HG02642 (cell line): ENCODE measurements around the gene KCNQ2.

Experiments
- ATAC-seq: cut with Tn5 transposase; IDR thresholded peaks from one replicate; pipeline ENCODE4 v1.9.1; 2021; ENCODE audit warnings: mild to moderate bottlenecking; ENCODE audit not compliant: unreplicated experiment, poor library complexity

KCNQ2 gene

GRCh38 chr20:63502671-63503172 is 30.3 kb upstream of the KCNQ2 start:
- no peak for ATAC-seq

DNA sequence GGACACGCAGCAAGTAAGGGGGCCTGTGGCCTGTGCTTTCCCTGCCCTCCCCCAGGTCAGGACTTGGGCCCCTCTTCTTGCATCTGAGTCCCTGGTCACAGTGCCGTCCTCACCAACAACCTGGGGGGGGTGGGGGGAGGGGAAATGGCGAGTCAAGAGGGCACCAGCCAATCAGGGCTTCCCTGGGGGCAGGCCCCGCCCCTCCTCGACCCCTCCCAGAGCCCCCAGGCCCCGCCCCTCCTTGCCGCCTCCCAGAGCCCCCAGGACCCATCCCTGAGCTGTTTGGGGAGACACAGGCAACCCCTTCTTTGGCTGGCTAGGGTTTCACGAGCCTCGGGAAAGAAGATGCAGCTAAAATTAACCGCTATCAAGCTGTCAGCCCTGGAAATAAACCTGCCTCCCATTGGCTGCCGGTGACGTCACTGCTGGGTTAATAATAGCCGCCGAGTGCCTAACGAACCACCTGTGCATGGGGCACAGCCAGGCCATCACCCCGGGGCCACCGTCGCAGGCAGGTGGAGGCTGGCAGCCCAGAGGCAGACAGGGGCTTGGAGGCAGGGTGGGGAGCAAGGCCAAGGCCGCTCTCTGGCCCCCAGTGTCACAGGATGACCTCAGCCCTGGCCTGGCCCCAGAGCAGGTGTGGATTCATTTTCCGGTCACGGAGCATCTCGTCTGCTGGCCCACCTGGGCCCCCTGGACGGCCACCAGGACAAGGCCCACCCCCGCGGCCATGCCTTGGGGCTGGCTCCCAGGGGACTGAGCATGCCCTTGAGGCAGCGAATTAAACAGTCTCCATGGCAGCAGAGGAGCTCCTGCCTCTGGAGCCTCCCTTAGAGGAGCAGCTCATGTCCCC is 29.6 kb upstream of the KCNQ2 start:
- ATAC-seq, result no peak

- no peak for ATAC-seq
Observed at GRCh38 chr20:63500902-63501817, 28.7 kb upstream of the KCNQ2 start.

DNA sequence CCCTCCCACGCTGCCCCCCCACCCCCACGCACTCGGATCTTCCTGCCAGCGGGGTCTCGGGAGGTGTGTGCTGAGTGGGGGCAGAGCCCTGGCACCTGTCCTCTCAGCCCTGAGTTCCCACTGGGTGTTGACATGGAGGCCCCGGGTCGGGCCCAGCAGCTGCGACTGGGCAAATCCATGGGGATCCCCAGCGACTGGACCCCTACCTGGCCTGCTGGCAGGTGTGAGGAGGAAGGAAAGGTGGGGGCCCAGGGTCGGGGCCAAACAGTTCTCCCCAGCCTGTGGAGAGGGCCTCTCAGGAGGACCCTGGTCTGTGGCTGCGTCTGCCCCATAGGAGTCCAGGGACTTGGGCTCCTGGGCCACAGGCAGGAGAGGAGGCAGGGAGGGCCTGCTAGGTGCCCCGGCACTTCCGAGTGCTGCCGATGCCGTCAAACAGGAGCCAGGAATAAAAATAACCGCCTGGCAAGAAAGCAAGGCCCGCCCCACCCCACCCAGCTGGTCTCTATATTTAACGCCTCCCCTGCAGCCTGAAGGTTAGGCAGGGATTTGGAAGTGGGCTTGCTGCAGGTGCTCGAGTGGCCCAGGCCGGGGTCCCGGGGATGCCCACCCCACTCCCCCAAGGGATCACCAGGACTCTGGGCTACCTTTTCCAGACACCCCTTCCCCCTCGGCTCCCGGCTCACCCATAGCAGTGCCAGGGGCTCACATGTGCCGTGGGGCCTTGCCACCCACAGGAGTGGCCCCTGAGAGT is 27.9 kb upstream of the KCNQ2 start:
- ATAC-seq, result no peak

DNA sequence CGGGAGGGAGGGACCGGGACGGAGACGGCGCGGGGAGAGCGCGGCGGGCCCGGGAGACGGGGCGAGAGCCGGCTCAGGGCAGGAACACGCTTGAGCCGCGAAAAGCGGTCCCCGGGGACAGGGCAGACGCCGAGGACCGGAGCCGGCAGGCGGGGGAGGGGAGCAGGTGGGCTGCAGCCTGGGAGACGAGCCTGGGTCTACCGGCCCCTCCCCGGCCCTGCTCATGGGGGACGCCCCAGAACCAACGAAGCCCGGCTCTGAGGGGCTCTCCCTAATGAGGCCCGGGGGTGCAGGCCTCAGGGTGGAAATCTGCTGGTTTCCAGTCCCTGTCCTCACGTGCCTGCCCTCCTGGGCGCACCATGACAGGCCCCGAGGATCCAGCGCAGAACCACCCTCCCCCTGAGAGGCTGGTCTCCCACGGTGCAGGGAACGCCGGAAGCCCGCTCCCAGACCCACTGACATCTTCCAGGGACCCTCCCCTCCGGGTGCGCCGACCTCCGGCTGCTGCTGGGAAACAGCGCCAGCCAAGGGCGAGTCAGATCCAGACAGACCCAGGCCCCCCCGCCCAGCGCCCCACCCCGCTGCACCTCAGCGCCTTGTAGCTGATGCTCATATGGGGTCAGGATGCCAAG is 27.0 kb upstream of the KCNQ2 start:
- ATAC-seq, result no peak

DNA sequence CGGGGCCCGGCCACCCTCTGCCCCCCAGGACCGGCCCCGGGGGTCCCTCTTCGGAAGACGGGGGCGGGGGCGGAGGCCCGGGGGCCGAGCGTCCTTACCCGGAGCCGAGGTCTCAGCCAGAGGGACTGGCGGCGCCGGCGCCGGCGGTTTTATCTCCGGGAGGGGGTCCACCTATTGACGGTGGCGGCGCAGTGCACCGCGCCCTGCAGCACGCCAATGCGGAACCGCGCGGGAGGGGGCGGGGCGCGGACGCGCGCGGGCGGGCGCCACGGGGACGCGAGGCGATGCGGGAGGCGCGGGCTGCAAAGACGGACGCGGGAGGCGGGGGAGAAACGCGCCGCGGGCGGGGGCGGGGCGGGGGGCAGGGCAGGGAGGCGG is 26.5 kb upstream of the KCNQ2 start, which contains the start of gene EEF1A2:
Gene EEF1A2, minus strand, starts transcription at position 124 of the 378 bp plus-strand sequence. CDS start 1,320 bp downstream, outside the sequence.
- no peak for ATAC-seq

GRCh38 chr20:63497946-63498935 is 25.8 kb upstream of the KCNQ2 start:
- ATAC-seq, result no peak

GRCh38 chr20:63497138-63497945 is 24.9 kb upstream of the KCNQ2 start:
- ATAC-seq, result no peak

DNA sequence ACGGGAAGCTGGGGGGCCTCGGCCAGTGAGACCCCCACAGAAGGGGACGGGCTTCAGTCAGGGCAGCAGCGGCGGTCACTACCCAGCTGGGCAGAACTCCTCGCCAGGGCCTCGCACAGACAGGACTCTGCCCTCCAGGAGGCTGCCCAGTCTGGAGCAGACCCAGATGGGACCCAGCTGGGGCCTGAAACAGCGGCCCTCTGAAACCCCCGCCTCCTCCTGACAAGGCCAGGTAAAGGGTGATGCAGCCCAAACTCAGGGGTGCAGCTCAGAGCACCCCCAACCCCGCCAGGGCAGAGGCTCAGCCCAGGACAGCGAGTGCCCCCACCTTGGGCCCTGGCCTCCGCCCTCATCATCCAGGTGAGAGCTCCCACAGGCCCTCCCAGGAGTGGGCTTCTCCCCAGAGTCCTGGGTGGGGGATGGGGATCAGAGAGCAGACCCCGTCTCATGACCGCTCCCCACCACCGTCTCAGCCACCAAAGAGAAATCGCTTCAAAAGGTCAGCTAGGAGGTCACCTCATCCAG is 24.2 kb upstream of the KCNQ2 start:
- no peak for ATAC-seq

- ATAC-seq, result no peak
Observed at GRCh38 chr20:63495741-63496595, 23.5 kb upstream of the KCNQ2 start.

DNA sequence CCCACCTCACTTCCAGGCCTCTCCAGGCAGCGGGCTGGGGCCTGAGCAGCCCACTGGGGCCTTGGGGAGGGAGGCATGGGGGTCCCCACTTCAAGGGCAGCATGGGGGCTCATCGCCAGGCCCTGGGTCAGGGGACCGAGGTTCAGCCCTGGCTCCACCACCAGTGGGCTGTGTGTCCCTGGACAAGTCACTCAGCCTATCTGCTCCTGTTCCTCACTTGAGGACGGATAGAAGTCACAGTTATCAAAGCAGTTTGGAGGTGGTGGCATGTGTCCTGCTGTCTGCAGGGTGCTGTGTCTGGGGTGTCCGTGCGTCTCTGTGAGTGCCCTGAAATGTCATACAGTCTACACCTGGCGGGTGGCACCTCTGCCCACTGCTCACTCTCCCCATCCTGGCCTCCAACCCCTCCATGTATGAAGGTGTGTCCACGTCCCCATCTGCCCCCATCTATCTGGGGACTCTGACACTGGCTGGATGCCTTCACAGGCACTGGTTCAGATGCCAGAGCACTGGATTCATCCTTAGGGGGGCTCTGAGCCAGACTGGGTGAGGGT is 22.8 kb upstream of the KCNQ2 start:
- ATAC-seq, result no peak

DNA sequence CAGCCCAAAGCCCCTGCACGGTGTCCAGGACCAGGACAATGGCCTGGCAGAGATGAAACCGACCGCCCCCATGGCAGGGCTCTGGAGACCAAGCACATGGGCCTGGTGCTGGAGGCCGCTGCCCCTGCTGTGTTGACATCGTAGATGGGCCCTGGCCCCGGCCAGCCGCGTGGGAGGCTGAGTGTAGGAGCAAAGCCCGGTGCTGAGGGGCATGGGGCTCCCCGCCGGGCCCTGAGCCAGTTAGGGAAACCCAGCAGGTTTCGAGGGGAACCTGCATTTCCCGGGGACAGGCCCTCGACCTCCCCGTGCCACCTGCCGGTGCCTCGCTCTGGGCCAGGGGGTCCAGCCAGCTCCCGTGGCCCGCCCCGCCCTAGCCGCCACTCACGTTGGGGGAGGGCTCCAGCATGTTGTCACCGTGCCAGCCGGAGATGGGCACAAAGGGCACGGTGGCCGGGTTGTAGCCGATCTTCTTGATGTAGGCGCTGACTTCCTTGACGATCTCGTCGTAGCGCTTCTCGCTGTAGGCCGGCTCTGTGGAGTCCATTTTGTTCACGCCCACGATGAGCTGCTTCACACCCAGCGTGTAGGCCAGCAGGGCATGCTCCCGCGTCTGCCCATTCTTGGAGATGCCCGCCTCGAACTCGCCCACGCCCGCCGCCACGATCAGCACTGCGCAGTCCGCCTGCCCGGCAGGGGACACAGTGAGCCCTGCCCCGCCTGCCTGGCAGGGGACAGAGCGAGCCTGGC is 22.1 kb upstream of the KCNQ2 start:
- ATAC-seq, result no peak

DNA sequence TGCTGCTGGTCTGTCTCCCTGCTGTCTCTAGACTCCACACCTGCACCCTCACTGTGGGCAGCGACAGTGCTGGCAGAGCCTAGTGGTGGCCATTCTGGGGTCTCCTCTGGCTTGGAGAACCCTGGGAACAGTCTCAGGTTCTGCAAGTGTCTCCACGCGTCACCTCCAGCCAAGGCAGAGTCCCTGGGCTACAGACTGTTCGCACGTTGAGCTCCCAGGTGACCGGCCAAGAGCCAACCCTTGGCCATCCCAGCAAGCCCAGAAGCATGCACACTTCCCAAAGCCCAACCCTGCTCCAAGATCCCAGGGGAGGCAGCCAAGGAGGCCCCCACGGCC is 21.6 kb upstream of the KCNQ2 start:
- ATAC-seq, result no peak

DNA sequence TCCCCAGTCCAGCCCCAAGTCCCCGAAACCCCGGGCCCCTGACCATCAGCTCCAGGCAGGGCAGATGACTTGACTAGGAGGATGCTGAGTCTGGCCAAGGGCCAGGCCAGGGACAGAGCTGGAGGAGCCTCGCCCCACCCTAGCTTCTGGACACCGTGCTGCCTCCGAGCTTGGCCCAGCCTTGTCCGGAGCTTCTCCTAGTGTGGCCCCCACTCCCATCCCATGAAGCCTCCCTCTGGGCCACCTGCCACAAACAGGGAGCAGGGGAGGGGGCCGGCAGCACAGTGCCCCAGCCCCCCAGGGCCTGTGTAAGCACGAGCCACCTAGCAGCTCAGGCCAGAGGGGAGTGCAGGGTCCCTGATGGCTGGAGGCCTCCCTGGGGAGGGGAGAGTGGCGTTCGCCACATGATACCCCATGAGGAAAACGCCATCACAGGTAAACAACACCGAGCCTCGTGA is 21.1 kb upstream of the KCNQ2 start:
- ATAC-seq, result no peak

DNA sequence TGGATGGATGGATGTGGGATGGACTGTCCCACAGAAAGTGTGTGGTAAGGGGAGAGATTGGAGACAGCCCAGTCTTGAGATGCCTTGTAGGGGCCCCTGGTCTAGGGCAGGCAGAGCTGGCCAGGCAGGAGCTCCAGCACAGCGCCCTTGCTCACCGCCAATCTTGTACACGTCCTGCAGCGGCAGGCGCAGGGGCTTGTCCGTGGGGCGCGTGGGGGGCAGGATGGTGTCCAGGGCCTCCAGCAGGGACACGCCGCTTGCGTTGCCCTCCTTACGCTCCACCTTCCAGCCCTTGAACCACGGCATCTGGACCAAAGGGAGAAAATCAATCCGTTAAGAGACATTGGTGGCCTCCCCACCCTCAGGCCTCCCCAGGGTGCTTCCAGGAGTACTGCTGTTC is 20.5 kb upstream of the KCNQ2 start:
- no peak for ATAC-seq

GRCh38 chr20:63492518-63492917 is 20.1 kb upstream of the KCNQ2 start:
- ATAC-seq, result no peak
